Body of pancreas (tissue), 4 donors: Measurements from ENCODE around the gene TNRC6C. TPM values are rescaled to one million over a fixed set of nuclear protein-coding genes. Genes with fewer than 3 reads are reported as not detected.

Experiments used
- ATAC-seq: fragments of 150-250 bp; one replicate; pipeline ENCODE4 v1.9.1; 2016
- DNase-seq, 4 donors: peaks; one replicate each; pipeline ENCODE4 v3.0.0-alpha.2; 2019
- H3K27ac ChIP-seq, 4 donors: fragments of 200-600 bp; sonication (generic); 1 replicate in 3 of 4; 2 replicates in 1 of 4; pipeline versions ENCODE4 v1.5.1 to v1.6.1; 2016 to 2019; ENCODE audit warnings: mild to moderate bottlenecking in 1 of 4, mixed read lengths in 1 of 4, moderate library complexity in 1 of 4
- H3K27me3 ChIP-seq, 2 donors: fragments of 200-600 bp; sonication (generic); one replicate each; pipeline ENCODE4 v1.6.0; 2016; ENCODE audit warnings: mild to moderate bottlenecking in 1 of 2
- H3K36me3 ChIP-seq, 2 donors: fragments of 200-600 bp; sonication (generic); replicated peaks in 1 of 2; 2 replicates each; pipeline ENCODE4 v1.5.1; 2016; ENCODE audit warnings: low read depth in 2 of 2; ENCODE audit not compliant: insufficient read depth in 1 of 2
- H3K4me1 ChIP-seq: fragments of 200-600 bp; sonication (generic); one replicate; pipeline ENCODE4 v1.6.0; 2016
- H3K4me3 ChIP-seq, 2 donors: fragments of 200-600 bp; sonication (generic); 1 replicate in 1 of 2; 2 replicates in 1 of 2; pipeline ENCODE4 v1.5.1; 2016 to 2019
- H3K9me3 ChIP-seq, 3 donors: fragments of 200-600 bp; sonication (generic); 1 replicate in 2 of 3; 2 replicates in 1 of 3; pipeline ENCODE4 v1.5.1; 2016
- CTCF ChIP-seq, 7 experiments: fragments of 450-650 bp in 4 of 7; fragments of 200-600 bp in 3 of 7; sonication (generic) in 3 of 7; IDR thresholded peaks; one replicate each; pipeline ENCODE4 v1.5.1; 2016 to 2019; ENCODE audit warnings: antibody characterized with exemption in 7 of 7
- POLR2A ChIP-seq, 3 donors: fragments of 450-650 bp; IDR thresholded peaks; one replicate each; pipeline ENCODE4 v1.6.1; 2016; ENCODE audit warnings: antibody characterized with exemption in 3 of 3, mild to moderate bottlenecking in 2 of 3
- WGBS, 2 donors: methylation state at CpG; one replicate each; pipeline ENCODE4 v1.1.5; 2017; 5-methylcytosine and 5-hydroxymethylcytosine counted together
- intact Hi-C: fragments of 100-400 bp; cut with DNase I; formaldehyde crosslinking; loops from one replicate; pipeline ENCODE4 v1.15.1; 2023
- total RNA-seq, 2 donors: library from RNA; depleted of rRNA; stranded (reverse); fragments of >200 nt; gene quantifications; one replicate each; pipeline ENCODE4 v1.1.0, GENCODE V29; 2016

TNRC6C gene
- total RNA-seq, 2 donors from 2014 or later = 4.9 to 13.5 TPM

- 92 to 93% methylated on average over 3 of the region's 3 CpGs for WGBS, 2 donors
Observed at GRCh38 chr17:77996256-77996655, 37.8 kb downstream of the TNRC6C start.

GRCh38 chr17:77999413-78000173 lies 41.1 kb downstream of the TNRC6C start:
- H3K27ac ChIP-seq = no peak overlapping the region
- no peaks in the 10 kb centered on the region for H3K36me3 ChIP-seq
- H3K27me3 ChIP-seq = no peaks in the 10 kb centered on the region
- 93 to 94% methylated on average over 6 to 7 of the region's 7 CpGs for WGBS, 2 donors
- H3K9me3 ChIP-seq = no peaks in the 10 kb centered on the region
- ATAC-seq (no peak), DNase-seq (no peak)
- TF ChIP-seq CTCF (IDR thresholded peaks at IDR 0.05) = no peak
- TF ChIP-seq POLR2A (IDR thresholded peaks at IDR 0.05) = no peak
- H3K4me3 ChIP-seq = no peak overlapping the region
- intact Hi-C loops = no loop called here
- H3K4me1 ChIP-seq = peaks cover 7% of the 10 kb centered on the region

More at GRCh38 chr17:77996256-77996655, 37.8 kb downstream of the TNRC6C start:
- intact Hi-C loops = no loop called here
- TF ChIP-seq CTCF (IDR thresholded peaks at IDR 0.05) (no peak), POLR2A (IDR thresholded peaks at IDR 0.05) (no peak)
- Histone ChIP-seq H3K9me3 (no peaks in the 10 kb centered on the region), H3K36me3 (no peaks in the 10 kb centered on the region), H3K4me1 (peaks cover 7% of the 10 kb centered on the region), H3K27ac (no peak overlapping the region), H3K4me3 (no peak overlapping the region), H3K27me3 (no peaks in the 10 kb centered on the region)
- DNase-seq (no peak), ATAC-seq (no peak)

- no peaks in the 10 kb centered on the region for H3K36me3 ChIP-seq
- H3K27ac ChIP-seq = no peak overlapping the region
- DNase-seq = no peak
- TF ChIP-seq CTCF (IDR thresholded peaks at IDR 0.05) (no peak), POLR2A (IDR thresholded peaks at IDR 0.05) (no peak)
- no peaks in the 10 kb centered on the region for H3K9me3 ChIP-seq
- no peak for ATAC-seq
- no peak overlapping the region for H3K4me3 ChIP-seq
- H3K4me1 ChIP-seq = peaks cover 2% of the 10 kb centered on the region
- no peaks in the 10 kb centered on the region for H3K27me3 ChIP-seq
- WGBS, 2 donors = 65 to 78% methylated on average over 3 of the region's 3 CpGs
- intact Hi-C loops = no loop called here
Observed at GRCh38 chr17:78000341-78000740, 41.8 kb downstream of the TNRC6C start.

GRCh38 chr17:78001182-78001581 lies 42.7 kb downstream of the TNRC6C start:
- no peaks in the 10 kb centered on the region for H3K27me3 ChIP-seq
- WGBS, 2 donors = 69 to 80% methylated on average over 3 of the region's 3 CpGs
- ATAC-seq = no peak
- no peak overlapping the region for H3K4me3 ChIP-seq
- H3K9me3 ChIP-seq = no peaks in the 10 kb centered on the region
- H3K27ac ChIP-seq = no peak overlapping the region
- TF ChIP-seq CTCF (IDR thresholded peaks at IDR 0.05) (no peak), POLR2A (IDR thresholded peaks at IDR 0.05) (no peak)
- no peak for DNase-seq
- intact Hi-C loops = no loop called here
- H3K36me3 ChIP-seq = no peaks in the 10 kb centered on the region
- H3K4me1 ChIP-seq = no peaks in the 10 kb centered on the region

- no peak for TF ChIP-seq POLR2A (IDR thresholded peaks at IDR 0.05)
- no peak for TF ChIP-seq CTCF (IDR thresholded peaks at IDR 0.05)
- 28 to 30% methylated on average over 3 of the region's 3 CpGs for WGBS, 2 donors
- no peaks in the 10 kb centered on the region for H3K27me3 ChIP-seq
Observed at GRCh38 chr17:78001612-78002011, 43.1 kb downstream of the TNRC6C start.

More at GRCh38 chr17:78001612-78002011, 43.1 kb downstream of the TNRC6C start:
- Histone ChIP-seq H3K36me3 (no peaks in the 10 kb centered on the region), H3K27ac (no peak overlapping the region), H3K9me3 (no peaks in the 10 kb centered on the region), H3K4me1 (no peaks in the 10 kb centered on the region), H3K4me3 (no peak overlapping the region)
- DNase-seq (no peak), ATAC-seq (no peak)
- intact Hi-C loops = no loop called here
